B cell (primary cell): Measurements from ENCODE around the gene MLXIPL. TPM values are rescaled to one million over a fixed set of nuclear protein-coding genes. Genes with fewer than 3 reads are reported as not detected.

Source experiments
- ATAC-seq: fragments of 200-7000 bp; cut with Tn5 transposase; one replicate; pipeline ENCODE4 v1.10.0; 2021; ENCODE audit warnings: low read depth, mild to moderate bottlenecking, moderate number of reproducible peaks, moderate library complexity
- CTCF ChIA-PET: fragments of 350-600 bp; sonication (Branson Sonifier 250); formaldehyde crosslinking; loops from one replicate; lab custom pipeline; 2021; ENCODE audit warnings: antibody characterized with exemption, inconsistent platforms; lab: Charles Lee
- POLR2A ChIA-PET: fragments of 350-600 bp; sonication (Branson Sonifier 250); formaldehyde crosslinking; loops from one replicate; lab custom pipeline; 2021; ENCODE audit warnings: antibody characterized with exemption; lab: Charles Lee
- DNase-seq: peaks from one replicate; pipeline ENCODE4 v3.0.0; 2013
- H2AFZ ChIP-seq: 2 replicates; pipeline ENCODE4 v1.6.1; 2012; ENCODE audit warnings: mild to moderate bottlenecking, low read depth, low read length; ENCODE audit not compliant: insufficient read depth, poor library complexity, severe bottlenecking
- H3K27ac ChIP-seq, 2 donors: 1 replicate in 1 of 2; 2 replicates in 1 of 2; pipeline ENCODE4 v1.5.1; 2012 to 2013; ENCODE audit warnings: low read length in 2 of 2, mild to moderate bottlenecking in 2 of 2, moderate library complexity in 1 of 2
- H3K27me3 ChIP-seq, 4 experiments: fragments of 200-600 bp in 1 of 4; sonication (generic) in 1 of 4; replicated peaks in 1 of 4; 1 replicate in 2 of 4; 2 replicates in 2 of 4; pipeline versions ENCODE4 v1.6.1 to v1.7.0; 2013 to 2016; ENCODE audit warnings: low read length in 3 of 4, mild to moderate bottlenecking in 2 of 4, mixed read lengths in 1 of 4, moderate library complexity in 1 of 4; ENCODE audit not compliant: insufficient read depth in 4 of 4, control insufficient read depth in 3 of 4; ENCODE audit errors: control extremely low read depth in 1 of 4
- H3K36me3 ChIP-seq, 2 experiments: replicated peaks in 1 of 2; 1 replicate in 1 of 2; 2 replicates in 1 of 2; pipeline versions ENCODE4 v1.6.1 to v1.7.1; 2013; ENCODE audit warnings: low read length in 1 of 2; ENCODE audit not compliant: insufficient read depth in 2 of 2, control insufficient read depth in 1 of 2; ENCODE audit errors: control extremely low read depth in 1 of 2, extremely low read depth in 1 of 2
- H3K4me1 ChIP-seq, 2 donors: fragments of 200-600 bp in 1 of 2; sonication (generic) in 1 of 2; 1 replicate in 1 of 2; 2 replicates in 1 of 2; pipeline versions ENCODE4 v1.5.1 to v1.6.1; 2013 to 2017; ENCODE audit warnings: low read length in 2 of 2; ENCODE audit not compliant: control insufficient read depth in 2 of 2, insufficient read depth in 2 of 2
- H3K4me2 ChIP-seq: replicated peaks from 2 replicates; pipeline ENCODE3; 2012; ENCODE audit warnings: mild to moderate bottlenecking, low read depth, low read length; ENCODE audit not compliant: poor library complexity, severe bottlenecking
- H3K4me3 ChIP-seq, 5 experiments: fragments of 200-600 bp in 1 of 5; sonication (generic) in 1 of 5; 1 replicate in 3 of 5; 2 replicates in 2 of 5; pipeline versions ENCODE4 v1.5.1 to v1.7.0; 2011 to 2016; ENCODE audit warnings: low read length in 4 of 5, mild to moderate bottlenecking in 4 of 5, low read depth in 2 of 5, control low read depth in 1 of 5, moderate library complexity in 1 of 5; ENCODE audit not compliant: insufficient read depth in 1 of 5; ENCODE audit errors: control extremely low read depth in 1 of 5, extremely low read depth in 1 of 5
- H3K79me2 ChIP-seq: fragments of 200-600 bp; sonication (generic); one replicate; pipeline ENCODE4 v1.6.0; 2016; ENCODE audit warnings: low read length; ENCODE audit not compliant: control insufficient read depth, insufficient read depth
- H3K9ac ChIP-seq: fragments of 200-600 bp; sonication (generic); 2 replicates; pipeline ENCODE4 v1.6.1; 2017; ENCODE audit warnings: mild to moderate bottlenecking, low read length, moderate library complexity
- H3K9me3 ChIP-seq, 3 donors: one replicate each; pipeline versions ENCODE4 v1.6.1 to v1.7.1; 2013; ENCODE audit warnings: low read length in 2 of 3; ENCODE audit not compliant: control insufficient read depth in 2 of 3, insufficient read depth in 1 of 3; ENCODE audit errors: control extremely low read depth in 1 of 3
- H4K20me1 ChIP-seq: 2 replicates; pipeline ENCODE4 v1.6.0; 2012; ENCODE audit warnings: mild to moderate bottlenecking, low read length; ENCODE audit not compliant: insufficient read depth, control insufficient read depth, poor library complexity, severe bottlenecking
- H3K27ac Mint-ChIP-seq: one replicate; pipeline ENCODE4 v1.8.0; 2021; ENCODE audit warnings: mixed read lengths
- H3K27me3 Mint-ChIP-seq: one replicate; pipeline ENCODE4 v1.8.0; 2021; ENCODE audit warnings: mixed read lengths
- H3K4me1 Mint-ChIP-seq: one replicate; pipeline ENCODE4 v1.8.0; 2021; ENCODE audit warnings: mixed read lengths
- H3K4me3 Mint-ChIP-seq: one replicate; pipeline ENCODE4 v1.8.0; 2021; ENCODE audit warnings: mixed read lengths
- H3K9me3 Mint-ChIP-seq: one replicate; pipeline ENCODE4 v1.8.0; 2022; ENCODE audit warnings: mixed read lengths; ENCODE audit not compliant: insufficient read depth
- CTCF ChIP-seq: fragments of 200-600 bp; IDR thresholded peaks from one replicate; pipeline ENCODE4 v1.8.0; 2022; ENCODE audit warnings: antibody characterized with exemption, mild to moderate bottlenecking
- EZH2 ChIP-seq: IDR thresholded peaks from 2 replicates; pipeline ENCODE4 v1.6.1; 2012; ENCODE audit warnings: borderline replicate concordance, low read depth, mild to moderate bottlenecking, moderate library complexity, low read length; ENCODE audit not compliant: insufficient read depth, poor library complexity, severe bottlenecking
- WGBS: methylation state at CpG from one replicate; pipeline ENCODE4 v1.1.5; 2013; ENCODE audit warnings: missing lambda C conversion rate; ENCODE audit not compliant: insufficient coverage; 5-methylcytosine and 5-hydroxymethylcytosine counted together
- intact Hi-C: fragments of 100-400 bp; cut with micrococcal nuclease; formaldehyde crosslinking; loops from one replicate; pipeline ENCODE4 v1.10.0; 2022
- polyA plus RNA-seq: library from polyadenylated mRNA; depleted of rRNA; stranded (reverse); fragments of >200 nt; gene quantifications from 2 replicates; pipeline ENCODE4 v1.2.3, GENCODE V29; 2012
- total RNA-seq, 2 donors: library from RNA; stranded (reverse); fragments of 120-200 nt in 1 of 2; gene quantifications; 1 replicate in 1 of 2; 2 replicates in 1 of 2; pipeline versions ENCODE4 v1.2.3 to v1.2.4, GENCODE V29; 2013 to 2022

Gene MLXIPL
- total and polyA plus RNA-seq, 2 donors (not counting 1 experiment from before 2014, with no cell fraction given): not detected

- ChIA-PET POLR2A (no interaction called here), CTCF (interaction anchor here (0.6 kb wide), 1 partner anchor 21 kb away, joined by 3 read pairs; no protein-coding TSS in a partner anchor)
- Mint-ChIP-seq H3K27ac (no peak overlapping the region), H3K4me3 (no peak overlapping the region), H3K9me3 (no peaks in the 10 kb centered on the region), H3K4me1 (no peaks in the 10 kb centered on the region), H3K27me3 (peaks cover 35% of the 10 kb centered on the region)
- Histone ChIP-seq H3K9me3 (peaks cover 0 to 25% (median 9%) of the 10 kb centered on the region in 3 donors), H3K79me2 (no peaks in the 10 kb centered on the region), H3K9ac (no peak overlapping the region), H2AFZ (no peak overlapping the region), H3K27me3 (peaks cover 0 to 27% (median 10%) of the 10 kb centered on the region in 4 experiments), H3K36me3 (no peaks in the 10 kb centered on the region), H3K4me1 (peaks cover under 1 to 4% of the 10 kb centered on the region in 2 donors), H4K20me1 (no peaks in the 10 kb centered on the region), H3K4me3 (no peak overlapping the region), H3K27ac (no peak overlapping the region), H3K4me2 (no peak overlapping the region)
- DNase-seq: no peak
- TF ChIP-seq EZH2: no peak
- TF ChIP-seq CTCF: no peak
- ATAC-seq: no peak
- intact Hi-C loops: no loop called here
- WGBS: 80% methylated on average over 2 of the region's 2 CpGs
Observed at GRCh38 chr7:73642834-73643233, 18.5 kb upstream of the MLXIPL start.

GRCh38 chr7:73638911-73639310, 14.6 kb upstream of the MLXIPL start:
- WGBS: no CpG with 5 or more reads among the region's 3 CpGs
- DNase-seq (no peak), ATAC-seq (no peak)
- intact Hi-C loops: no loop called here
- no peaks in the 10 kb centered on the region for H3K36me3 ChIP-seq
- H4K20me1 ChIP-seq: no peaks in the 10 kb centered on the region
- peaks cover 0 to 21% (median 9%) of the 10 kb centered on the region in 3 donors for H3K9me3 ChIP-seq
- ChIA-PET CTCF (no interaction called here), POLR2A (no interaction called here)
- H3K27ac ChIP-seq: no peak overlapping the region
- Mint-ChIP-seq H3K27me3 (peaks cover 20% of the 10 kb centered on the region), H3K9me3 (no peaks in the 10 kb centered on the region), H3K4me1 (no peaks in the 10 kb centered on the region), H3K4me3 (no peak overlapping the region), H3K27ac (no peak overlapping the region)
- TF ChIP-seq EZH2: no peak
- no peak for TF ChIP-seq CTCF
- H3K4me1 ChIP-seq: no peaks in the 10 kb centered on the region
- H3K79me2 ChIP-seq: no peaks in the 10 kb centered on the region
- no peak overlapping the region for H3K4me3 ChIP-seq
- H3K27me3 ChIP-seq: peaks cover 0 to 13% (median 5%) of the 10 kb centered on the region in 4 experiments
- H3K9ac ChIP-seq: no peak overlapping the region
- H2AFZ ChIP-seq: no peak overlapping the region
- H3K4me2 ChIP-seq: no peak overlapping the region
